RWPE1 (cell line): ENCODE data around the gene ITPKB.
A peak's percentile ranks its signal among the peaks of the same experiment; 100 is the strongest.

ENCODE experiments used
- CTCF ChIA-PET: fragments of 350-600 bp; sonication (Branson Sonifier 250); formaldehyde crosslinking; extraction: SDS; loops from one replicate; lab custom pipeline; 2021; lab: Yijun Ruan, JAX
- POLR2A ChIA-PET: fragments of 400-600 bp; formaldehyde crosslinking; extraction: SDS; loops from one replicate; lab custom pipeline; 2020; ENCODE audit warnings: antibody characterized with exemption; ENCODE audit not compliant: low non-redundant PET; lab: Yijun Ruan, JAX
- DNase-seq: peaks from one replicate; pipeline ENCODE4 v3.0.0; 2012; ENCODE audit warnings: low spot score
- H3K27ac ChIP-seq: fragments of 450-650 bp; 2 replicates; pipeline ENCODE4 v1.5.1; 2017
- TF ChIP-seq, protein P1 (sequence below): fragments of 450-650 bp; conservative IDR thresholded peaks from 2 replicates; pipeline ENCODE4 v1.5.1; 2017; ENCODE audit warnings: low read depth, mild to moderate bottlenecking

Gene ITPKB

DNA sequence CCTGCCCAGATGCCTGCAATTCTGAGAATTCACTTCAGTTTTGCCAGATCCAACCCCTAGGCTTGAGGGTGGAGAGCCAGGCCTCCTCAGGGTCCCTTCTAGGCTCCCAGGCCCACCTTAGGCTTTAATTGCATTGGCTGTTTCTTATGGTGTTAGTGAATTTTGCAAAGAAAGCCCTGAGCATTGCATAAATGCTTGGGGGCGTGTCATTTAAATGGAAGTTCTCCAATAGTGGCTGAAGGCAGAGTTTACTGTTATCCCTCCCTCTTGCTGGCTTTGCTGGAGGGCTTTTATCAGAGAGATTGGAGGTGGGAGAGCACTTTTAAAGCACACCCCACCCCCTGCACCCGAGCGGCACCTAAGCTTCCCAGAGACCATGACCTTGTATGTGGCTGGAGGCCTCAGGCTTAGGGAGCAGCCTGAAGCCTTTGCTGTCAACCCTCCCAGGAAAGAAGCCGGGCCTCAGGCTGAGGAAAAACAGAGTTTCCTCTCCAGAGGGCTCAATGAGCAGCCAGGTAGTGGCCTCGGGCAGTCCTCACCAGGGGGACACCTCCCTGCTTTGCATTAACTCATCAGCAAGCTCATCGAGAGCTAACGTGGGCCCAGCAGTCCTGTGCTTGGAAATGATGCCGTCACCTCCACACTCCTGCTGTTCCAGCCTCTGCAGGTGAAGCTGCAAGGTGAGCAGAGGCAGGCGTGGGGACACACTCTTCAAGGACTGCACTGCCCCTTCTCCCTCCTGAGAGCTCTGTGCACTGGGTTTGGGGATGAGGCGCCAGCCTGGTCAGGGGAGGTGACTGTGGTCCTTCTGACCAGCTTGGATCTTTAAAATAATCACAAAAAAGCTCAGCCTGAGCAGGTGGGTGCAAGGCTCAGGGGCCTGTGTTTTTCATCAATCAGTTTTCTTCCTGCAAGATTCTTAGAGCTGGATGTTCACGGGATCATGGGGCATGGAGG, 132.5 kb downstream of the ITPKB start:
- no peak for DNase-seq
- POLR2A ChIA-PET: interaction anchor here (0.6 kb wide), 1 partner anchor 1792 kb away, joined by 3 read pairs; no protein-coding TSS in a partner anchor
- TF ChIP-seq, protein P1, sequence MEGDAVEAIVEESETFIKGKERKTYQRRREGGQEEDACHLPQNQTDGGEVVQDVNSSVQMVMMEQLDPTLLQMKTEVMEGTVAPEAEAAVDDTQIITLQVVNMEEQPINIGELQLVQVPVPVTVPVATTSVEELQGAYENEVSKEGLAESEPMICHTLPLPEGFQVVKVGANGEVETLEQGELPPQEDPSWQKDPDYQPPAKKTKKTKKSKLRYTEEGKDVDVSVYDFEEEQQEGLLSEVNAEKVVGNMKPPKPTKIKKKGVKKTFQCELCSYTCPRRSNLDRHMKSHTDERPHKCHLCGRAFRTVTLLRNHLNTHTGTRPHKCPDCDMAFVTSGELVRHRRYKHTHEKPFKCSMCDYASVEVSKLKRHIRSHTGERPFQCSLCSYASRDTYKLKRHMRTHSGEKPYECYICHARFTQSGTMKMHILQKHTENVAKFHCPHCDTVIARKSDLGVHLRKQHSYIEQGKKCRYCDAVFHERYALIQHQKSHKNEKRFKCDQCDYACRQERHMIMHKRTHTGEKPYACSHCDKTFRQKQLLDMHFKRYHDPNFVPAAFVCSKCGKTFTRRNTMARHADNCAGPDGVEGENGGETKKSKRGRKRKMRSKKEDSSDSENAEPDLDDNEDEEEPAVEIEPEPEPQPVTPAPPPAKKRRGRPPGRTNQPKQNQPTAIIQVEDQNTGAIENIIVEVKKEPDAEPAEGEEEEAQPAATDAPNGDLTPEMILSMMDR: no peak
- CTCF ChIA-PET: no interaction called here
- peak overlapping the region; percentile 22; the same call in 1 of the 2 replicates for H3K27ac ChIP-seq

DNA sequence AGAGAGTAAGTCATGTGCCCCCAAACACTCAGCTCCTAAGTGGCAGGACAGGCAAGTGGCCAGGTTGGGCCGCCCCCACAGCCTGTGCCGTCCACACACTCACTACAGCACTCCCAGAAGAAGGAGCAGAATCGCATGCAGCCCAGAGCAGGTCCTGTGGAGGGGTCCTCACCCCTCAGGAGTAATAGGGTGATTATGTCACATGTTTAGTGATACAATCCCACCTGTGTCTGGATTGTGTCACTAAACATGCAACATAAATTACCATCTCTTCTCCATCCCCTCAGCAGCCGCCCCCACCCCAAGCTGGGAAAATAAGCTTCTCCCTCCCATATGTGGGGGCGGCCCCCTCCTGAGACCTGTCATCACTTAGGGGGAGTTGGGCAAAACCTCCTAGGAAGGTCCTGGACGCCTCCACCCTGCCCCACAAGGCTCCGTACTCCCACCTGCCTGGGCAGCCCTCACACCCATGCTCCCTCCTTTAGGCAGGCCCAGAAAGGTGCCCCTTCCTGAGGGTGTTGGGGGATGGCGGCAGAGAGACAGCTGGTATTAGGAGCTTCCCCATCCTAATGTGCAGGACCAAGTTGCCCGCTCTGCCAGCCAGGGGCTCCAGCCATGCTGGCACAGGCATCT, 133.6 kb downstream of the ITPKB start:
- CTCF ChIA-PET: interaction anchor here (0.6 to 2.5 kb wide), 3 partner anchors 21 to 64 kb away, joined by 4 to 9 read pairs (median 4); no protein-coding TSS in a partner anchor
- no peak for DNase-seq
- peak overlapping the region; percentile 98; the same call in 1 of the 2 replicates for H3K27ac ChIP-seq
- TF ChIP-seq, protein P1: no peak
- POLR2A ChIA-PET: interaction anchor here (0.5 kb wide), 1 partner anchor 34 kb away, joined by 3 read pairs; no protein-coding TSS in a partner anchor

DNA sequence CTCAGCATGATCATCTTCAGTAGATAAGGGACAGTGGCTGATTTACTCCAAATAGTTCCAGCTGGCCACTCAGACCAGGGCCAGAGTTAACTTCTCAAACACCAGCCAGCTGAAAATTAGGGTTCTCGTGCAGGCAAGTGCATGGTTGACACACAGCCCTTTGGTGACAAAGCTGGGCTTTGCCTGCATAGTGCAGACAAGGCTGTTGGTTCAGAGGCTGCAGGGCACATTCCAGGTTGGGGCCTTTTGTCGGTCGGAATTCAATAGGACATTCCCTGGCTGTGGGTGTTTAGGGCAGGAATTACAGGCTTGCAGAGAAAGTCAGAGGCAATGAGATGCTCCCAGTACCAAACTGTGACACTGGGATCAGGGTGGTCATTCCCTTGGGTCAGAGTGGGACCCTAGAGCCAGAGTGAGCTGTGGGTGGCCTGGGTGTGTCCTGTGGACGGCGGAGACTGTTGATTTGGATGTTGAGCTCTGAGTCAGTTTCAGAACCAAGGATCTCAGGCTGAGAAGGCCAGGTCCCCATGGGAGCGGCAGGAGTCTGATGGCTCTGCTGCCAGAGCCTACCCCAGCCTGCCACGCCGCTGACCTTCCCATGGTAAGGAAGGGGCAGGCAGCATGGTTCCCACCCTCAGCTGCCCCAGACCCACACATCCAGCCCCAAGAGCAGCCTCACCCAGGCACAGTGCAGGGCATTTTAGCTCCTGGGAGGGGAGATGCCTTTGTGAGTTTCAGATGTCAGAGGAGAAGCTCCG, 134.3 kb downstream of the ITPKB start:
- H3K27ac ChIP-seq: peak overlapping the region; percentile 98
- DNase-seq: no peak
- TF ChIP-seq, protein P1: no peak
- ChIA-PET POLR2A (interaction anchor here (0.5 kb wide), 1 partner anchor 34 kb away, joined by 3 read pairs; no protein-coding TSS in a partner anchor), CTCF (interaction anchor here (0.7 to 2.5 kb wide), 4 partner anchors 22 to 202 kb away, joined by 3 to 9 read pairs (median 3); no protein-coding TSS in a partner anchor)

DNA sequence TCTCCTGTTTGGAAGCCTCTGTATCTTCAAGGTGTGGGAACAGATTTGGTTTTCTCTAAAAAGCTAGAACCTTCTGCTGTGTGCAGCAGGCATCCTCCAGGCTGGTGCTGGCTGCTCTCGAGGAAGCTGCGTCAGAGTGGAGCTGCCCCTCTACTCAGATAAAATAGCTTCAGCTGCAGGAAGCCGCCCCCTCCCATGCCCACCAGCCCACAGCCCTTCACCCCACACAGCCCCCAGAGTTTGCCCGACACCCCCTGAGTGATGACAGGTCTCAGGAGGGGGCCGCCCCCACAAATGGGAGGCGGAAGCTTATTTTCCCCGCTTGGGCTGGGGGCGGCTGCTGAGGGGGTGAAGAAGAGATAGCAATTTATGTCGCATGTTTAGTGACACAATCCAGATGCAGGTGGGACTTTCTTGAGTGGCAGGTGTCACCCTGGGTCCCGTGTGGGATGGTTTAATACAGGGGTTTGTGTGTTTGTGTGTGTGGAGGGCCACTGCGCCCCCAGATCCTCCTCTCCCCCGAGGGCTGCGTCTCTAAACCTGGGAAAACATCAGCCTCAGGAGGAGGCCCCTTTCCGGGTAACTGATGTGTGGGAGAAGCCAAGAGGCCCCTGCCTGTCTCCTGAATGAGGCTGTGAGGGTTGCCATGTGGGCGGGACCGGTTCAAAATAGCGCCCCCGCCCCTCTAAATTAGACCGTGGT, 135.1 kb downstream of the ITPKB start:
- peak overlapping the region; percentile 98 for H3K27ac ChIP-seq
- TF ChIP-seq, protein P1: no peak
- ChIA-PET CTCF (interaction anchor here (0.7 to 2.5 kb wide), 5 partner anchors 22 to 202 kb away, joined by 3 to 9 read pairs (median 3); no protein-coding TSS in a partner anchor), POLR2A (no interaction called here)
- DNase-seq: no peak

DNA sequence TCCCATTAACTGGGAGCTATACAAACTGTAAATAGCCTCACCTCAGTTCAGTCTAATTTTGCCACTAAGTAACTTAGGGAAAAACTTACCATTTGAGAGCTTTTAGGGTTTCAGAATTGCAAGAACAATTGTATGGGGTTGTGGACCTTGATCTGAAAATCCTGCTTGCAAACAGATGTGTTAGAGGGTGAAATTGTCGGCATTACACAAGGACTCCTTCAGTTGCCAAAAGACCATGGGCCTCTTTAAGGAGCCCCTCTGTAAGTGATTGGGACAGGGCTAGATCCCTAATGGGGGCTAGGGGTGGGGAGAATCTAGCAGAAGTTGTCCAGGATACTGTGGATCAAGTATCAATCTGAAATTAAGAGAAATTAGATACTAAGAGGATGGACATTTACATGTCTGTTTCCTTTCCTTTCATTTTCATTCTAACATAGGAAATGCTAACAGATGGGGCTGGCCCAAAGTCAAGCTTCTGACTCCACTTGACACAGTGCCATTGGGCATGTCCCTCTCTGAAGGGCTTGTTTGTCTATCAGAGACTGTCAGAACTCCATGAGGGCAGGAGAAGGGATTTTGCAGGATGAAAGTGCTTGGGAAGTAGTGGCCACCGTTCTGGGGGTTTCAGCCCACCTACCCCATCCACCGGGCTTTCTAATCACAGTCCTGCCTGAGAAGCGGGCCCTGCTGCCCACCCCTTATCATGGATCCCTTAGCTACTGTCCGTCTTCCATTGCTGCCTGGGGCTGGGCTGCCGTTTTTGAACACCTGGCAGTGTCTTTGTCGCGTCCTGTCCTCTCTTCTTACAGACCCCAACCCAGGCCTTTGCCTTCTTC, 135.8 kb downstream of the ITPKB start:
- no peak for DNase-seq
- H3K27ac ChIP-seq: peak overlapping the region; percentile 98
- ChIA-PET CTCF (interaction anchor here (0.5 to 2.5 kb wide), 7 partner anchors 23 to 1243 kb away, joined by 3 to 9 read pairs (median 3); no protein-coding TSS in a partner anchor), POLR2A (no interaction called here)
- TF ChIP-seq, protein P1: no peak
